Measurements from ENCODE around the gene RBM5.
"Not testable (repeated sequence)": the region's sequence is repeated elsewhere in the genome, so short reads cannot be mapped to it uniquely, and the experiment has no call there.

RBM5 gene

DNA sequence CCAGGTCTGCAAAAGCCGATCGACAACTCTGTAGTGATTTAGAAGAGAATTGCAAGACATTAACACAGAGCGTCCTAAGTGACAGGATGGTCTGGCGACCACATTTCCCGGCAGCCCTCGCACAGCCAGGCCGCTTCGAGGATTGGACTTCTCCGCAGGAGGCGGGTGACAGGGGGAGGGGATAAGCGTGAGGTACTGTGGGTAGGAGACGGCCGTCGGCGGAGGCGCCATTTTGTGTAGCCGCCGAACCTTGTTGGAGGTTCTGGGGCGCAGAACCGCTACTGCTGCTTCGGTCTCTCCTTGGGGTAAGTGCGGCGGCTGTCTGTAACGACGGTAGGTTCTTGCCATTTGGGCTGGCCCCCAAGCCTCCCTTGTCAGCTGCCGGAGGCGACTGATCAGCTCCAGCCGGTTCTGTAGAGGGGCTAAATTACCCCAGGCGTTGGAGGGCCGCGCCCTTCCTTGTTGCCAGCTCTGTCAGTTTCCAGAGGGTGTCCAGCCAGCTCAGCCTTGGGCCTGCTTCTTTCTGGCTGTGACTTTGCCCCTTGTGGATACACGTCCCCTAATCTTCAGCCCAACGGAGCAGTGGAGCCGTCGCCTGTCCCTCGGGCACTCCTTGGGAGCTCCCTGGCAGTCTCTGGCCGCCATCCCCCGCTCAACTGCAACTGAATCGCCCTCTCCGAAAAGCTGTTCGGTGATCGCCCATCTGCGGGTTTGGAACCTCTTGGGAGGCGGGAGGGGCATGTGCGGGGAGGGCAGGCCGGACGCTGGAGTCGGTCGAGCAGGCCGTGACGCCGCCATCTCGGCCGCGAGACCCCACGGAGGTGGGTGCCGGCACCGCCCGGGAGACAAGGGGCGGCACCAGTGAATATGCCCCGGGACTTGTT, at the start of gene RBM5:
Gene RBM5 (plus strand): TSS at position 195 of the 884 bp plus-strand sequence. CDS start 1,516 bp downstream, outside the sequence.
- peak; percentile 71 for DNase-seq

DNA sequence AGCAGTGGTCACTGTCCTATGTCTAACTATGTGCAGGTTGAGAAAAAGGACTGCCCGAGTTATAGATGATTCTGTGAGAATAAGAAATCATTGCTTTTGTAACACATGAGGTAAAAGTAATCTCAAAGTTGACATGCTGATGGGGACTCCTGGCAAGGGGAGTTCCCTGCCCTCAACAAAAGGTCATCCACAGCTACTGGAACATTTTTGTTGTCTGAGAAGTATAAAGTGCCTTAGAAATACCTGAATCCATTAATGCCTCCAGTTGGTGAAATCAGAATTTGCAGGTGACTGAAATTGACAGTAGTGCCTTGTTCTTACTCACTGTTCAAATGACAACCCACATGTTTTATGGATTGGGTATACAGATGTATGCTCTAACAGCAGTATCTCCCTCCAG, 43.7 kb upstream of the RBM5 start:
- no peak for DNase-seq

DNA sequence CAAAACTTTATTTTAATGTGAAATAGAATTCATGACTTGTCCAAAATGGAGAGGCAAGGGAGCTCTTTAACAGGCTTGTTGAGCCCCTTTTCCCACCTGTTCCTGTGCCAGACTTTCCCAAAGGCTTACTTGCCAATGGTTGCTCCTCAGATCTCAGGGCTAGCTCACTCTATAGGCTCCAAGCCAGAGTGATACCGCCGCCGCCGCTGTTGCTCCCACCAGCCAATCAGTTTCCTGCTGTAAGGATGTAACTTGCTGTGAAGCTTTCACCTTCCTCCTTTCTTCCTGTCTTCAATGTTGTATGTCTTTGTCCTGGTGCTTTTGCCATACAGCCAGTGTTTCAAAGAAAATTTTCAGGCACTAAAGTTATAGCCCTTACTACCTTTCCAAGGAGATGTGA, 41.3 kb upstream of the RBM5 start:
- no peak for DNase-seq

DNA sequence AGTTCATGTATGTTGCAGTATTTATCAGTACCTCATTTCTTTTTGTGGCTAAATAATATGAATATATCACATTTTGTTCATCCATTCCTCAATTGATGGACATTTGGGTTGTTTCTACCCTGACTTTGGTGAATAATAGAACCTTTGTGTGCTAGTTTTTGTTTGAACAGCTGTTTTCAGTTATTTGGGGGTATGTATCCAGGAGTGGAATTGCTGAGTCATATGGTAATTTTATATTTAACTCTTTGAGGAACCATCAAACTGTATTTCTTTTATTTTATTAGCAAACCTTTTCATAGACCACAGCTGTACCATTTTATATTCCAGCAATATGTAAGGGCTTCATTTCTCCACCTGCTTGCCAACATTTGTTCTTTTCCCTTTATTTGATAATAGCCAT, 38.4 kb upstream of the RBM5 start:
- DNase-seq = no peak

DNA sequence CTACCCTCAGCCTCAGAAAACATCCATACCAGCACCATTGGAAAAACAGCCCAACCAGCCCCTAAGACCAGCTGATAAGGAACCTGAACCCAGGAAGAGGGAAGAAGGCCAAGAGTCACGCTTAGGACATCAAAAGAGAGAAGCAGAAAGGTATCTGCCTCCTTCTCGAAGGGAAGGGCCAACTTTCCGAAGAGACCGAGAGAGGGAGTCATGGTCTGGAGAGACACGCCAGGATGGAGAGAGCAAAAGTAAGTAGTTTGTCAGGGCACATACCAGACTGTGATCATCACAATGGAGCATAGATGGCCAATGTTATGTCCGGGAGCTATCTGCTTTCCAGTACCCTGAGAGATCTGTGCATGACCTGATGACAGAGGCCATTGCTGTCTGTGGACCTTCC, 31.0 kb upstream of the RBM5 start:
- DNase-seq = no peak

DNA sequence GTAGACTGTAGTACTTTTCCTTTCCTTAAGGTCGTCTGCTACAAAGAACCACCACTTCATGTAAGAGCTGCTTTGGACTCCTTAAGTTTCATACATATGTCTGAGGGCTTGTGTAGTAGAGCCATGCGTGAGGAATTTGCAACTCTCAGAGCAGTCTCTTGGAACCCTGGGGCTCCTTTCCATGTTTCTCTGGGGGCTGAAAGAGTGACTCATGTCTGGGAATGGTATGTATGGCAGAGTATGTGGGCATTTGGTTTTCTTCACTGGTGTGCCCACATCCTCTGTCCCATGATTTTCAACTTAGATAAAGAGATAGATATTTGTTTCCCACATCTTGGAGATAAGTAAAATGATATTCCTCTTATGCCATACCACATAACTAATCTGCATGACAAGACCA, 20.6 kb upstream of the RBM5 start:
- DNase-seq = no peak

DNA sequence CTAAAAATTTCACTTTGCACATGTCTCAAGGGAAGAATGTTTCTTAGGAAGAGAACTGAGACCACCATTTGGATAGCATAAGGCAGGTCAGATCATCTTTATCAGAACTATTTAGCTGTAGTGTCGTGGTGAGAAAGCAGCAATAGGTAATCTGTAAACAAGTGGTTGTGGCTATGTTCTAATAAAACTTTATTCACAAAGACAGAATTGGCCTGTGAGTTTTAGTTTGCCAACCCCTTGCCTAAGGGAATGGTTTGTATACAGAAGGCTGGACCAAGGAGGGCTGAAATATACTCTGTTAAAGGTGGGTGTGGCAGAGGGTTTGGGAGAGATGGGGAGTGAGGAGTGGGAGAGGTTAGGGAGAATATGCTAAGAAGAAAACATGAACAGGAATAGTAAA, 10.6 kb upstream of the RBM5 start:
- no peak for DNase-seq

DNA sequence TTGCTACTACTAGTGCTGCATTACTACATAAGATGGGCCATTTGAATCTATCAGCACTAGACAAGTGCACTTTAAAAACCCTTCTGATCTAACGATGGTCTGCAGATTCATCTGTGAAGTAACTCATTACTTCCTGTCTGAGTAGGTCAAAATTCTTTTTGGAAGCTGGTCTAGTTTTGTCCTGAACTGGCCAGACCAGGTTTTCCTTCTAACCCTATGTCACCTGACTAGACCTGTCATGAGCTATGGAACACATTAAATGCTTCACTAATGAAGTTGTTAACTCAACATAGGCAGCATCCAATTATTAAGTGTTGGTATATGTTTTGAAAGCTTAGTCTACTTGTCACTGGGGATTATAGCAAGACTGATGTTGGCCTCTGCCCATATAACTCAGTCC, 10.1 kb upstream of the RBM5 start:
- DNase-seq = no peak

DNA sequence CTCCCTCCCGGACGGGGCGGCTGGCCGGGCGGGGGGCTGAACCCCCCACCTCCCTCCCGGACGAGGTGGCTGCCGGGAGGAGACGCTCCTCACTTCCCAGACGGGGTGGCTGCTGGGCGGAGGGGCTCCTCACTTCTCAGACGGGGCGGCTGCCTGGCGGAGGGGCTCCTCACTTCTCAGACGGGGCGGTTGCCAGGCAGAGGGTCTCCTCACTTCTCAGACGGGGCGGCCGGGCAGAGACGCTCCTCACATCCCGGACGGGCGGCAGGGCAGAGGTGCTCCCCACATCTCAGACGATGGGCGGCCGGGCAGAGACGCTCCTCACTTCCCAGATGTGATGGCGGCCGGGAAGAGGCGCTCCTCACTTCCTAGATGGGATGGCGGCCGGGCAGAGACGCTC, 3.8 kb upstream of the RBM5 start:
- DNase-seq = not testable (repeated sequence)

DNA sequence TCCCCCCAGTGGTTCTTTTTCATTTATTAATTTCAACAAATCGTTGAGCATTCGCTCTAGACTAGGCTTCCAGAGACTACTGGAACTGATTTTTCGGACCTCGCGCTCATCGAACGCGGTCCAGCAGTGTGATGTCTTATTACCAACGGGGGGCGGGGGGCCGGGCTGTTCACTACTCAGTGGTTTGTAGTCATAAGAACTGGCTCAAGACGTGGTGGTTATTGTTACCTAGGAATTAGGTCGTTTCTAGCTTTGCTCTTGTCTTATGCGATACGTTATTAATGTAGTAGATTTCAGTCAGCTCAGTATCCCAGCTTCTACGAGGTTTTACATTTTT, 858 bp downstream of the RBM5 start:
- no peak for DNase-seq

DNA sequence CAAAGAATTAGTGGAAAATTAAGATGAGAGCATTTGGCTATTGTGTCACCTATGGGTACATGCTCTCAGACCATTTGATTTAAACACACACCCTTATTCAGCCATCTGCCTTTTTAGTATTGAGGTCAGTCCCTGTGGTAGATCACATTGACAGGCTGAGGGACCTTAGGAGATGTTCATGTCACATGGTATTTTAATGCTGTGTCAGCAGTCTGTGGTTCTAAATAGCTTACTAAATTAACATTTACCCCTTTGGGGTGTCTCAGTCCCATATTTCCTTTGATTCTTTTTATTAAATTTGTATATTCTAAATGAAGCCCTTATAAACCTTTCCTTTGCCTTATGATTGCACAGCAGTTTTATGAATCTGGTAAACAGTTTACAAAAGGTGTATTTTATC, 2.3 kb downstream of the RBM5 start:
- DNase-seq = no peak

DNA sequence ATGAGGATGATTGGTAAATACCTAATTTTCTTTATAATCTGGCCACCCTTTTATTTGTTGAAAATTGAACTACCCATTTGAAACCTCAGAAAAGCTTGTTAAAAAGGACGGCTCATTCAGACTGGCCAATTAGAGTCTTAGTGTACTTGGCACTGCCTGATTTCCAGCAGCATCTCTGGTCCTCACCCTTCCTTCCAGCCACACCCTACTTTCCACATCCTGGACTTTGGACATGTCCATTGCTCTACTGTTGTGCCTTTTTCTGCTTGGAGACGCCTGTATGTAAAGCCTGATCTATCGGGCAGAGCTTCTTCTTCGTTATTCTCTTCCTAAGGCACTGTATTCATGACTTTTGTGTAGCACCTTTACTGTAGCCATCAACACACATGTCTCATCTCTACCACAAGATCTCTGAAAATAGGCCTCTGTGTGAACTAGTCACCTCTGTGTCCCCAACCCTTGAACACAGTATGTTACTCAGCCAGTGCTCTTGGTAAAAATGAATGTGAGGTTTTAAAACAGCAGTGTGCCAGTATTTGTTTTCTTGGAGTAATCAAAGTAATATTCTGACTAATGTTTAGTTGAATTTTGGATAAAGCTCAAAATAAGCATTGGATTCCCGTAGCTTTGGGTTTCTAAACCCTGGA, 6.8 kb downstream of the RBM5 start:
- DNase-seq = no peak

DNA sequence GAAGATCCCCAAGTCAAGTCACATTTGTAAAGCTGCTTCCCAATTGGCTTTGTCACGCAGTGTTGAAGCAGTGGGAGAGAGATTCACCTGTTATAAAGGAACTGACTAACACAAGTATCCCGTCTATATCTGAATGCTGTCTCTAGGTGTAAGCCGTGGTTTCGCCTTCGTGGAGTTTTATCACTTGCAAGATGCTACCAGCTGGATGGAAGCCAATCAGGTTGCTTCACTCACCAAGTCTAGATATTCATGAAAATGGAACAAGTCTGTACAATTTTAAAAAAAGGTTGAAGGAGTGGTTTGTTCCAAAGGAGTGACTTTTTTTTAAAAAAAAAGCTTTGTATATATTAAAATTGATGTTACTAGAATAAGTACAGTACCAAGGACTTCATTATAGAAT, 11.7 kb downstream of the RBM5 start:
- no peak for DNase-seq

DNA sequence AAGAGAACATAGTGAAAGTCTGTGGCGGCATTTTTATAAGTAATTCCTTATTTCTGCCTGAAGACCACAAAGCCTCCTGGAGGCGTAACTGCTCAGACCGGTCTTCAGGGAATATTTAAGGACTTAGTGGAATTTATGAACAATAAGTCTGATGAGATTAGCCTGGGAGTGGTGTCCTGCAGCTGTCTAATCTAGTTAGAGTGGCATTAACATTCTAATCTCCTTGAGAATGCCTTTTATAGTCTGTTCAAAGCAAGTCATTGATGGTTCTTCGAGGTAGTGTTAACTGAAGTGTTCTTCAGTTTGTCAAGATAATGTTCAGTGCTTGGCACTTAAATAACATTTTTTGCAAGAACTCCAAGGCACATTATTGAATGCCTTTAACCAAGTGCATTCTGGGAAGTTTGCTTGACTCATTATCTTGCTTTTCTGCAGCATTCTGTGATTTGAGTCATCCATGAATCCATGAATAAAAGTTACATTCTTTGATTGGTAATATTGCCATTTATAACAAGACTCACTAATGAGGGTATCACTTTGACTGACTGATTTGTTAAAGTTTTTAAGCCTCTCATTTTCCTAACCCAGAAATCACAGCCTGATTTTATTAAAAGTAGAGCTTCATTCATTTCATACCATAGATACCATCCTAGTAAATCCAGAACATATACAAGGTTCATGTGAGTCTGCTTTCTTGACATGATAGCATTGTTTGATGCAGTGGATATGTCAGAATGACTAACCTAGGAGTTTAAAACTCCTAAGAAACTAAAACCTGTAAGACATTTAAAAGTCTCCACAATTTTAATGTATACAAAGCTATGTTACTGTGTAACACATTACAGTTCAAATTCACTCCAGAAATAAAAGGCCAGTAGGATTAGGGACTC, 12.5 kb downstream of the RBM5 start:
- no peak for DNase-seq

DNA sequence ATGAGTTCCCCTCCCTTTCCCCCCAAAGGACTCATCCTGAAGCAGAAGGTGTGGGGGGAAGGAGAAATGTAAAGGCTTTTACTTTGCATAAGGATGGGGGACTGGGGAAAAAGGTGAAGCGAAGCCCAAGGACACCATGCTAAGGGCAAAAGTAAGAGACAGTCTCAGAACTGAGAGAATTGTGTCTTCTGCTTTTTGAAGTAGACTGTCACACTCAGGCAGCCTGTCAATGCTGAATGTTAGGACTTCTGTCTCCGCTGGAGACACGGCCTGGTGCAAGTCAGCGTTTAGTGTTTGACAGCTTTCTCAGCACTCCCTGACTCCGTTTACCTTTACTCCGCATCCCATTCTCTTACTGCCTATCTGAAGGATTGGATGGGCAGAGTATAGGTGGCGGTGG, 13.8 kb downstream of the RBM5 start:
- DNase-seq = no peak

DNA sequence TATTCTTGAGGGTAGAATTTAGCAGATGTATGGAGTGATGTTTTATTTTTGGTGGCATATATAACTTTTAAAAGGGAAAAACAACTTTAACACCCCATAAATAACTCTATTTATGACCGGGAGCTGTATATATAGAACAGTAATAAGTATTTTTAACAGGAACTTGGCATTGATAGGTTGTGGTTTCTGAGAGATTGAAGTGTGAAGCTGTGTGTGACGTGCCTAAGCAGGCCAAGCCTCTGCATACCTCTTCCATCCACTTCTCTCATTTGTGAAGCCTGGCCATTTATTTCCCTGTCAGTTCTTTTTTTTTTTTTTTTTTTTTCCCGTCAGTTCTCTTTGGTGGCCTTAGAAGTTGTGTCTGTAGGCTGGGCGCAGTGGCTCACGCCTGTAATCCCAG, 23.0 kb downstream of the RBM5 start:
- DNase-seq = no peak

DNA sequence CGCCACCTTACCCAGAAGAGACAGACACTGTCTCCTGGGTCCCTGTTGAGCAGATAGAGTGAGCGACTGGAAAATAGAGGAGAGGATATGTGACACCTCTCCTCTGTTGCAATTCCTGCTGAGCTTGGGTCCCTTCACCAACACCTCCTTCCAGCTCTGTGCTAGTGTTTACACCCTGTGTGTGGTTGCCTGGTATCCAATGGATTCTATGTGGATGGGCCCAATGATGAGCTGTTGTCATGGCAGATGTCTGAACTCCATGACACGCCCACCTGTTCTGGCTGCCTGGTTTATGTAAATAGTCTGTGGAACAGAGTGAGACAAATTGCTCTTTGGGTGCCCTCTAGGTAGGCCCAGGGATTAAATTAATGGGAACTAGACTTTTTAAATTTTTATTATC, 23.7 kb downstream of the RBM5 start:
- no peak for DNase-seq

DNA sequence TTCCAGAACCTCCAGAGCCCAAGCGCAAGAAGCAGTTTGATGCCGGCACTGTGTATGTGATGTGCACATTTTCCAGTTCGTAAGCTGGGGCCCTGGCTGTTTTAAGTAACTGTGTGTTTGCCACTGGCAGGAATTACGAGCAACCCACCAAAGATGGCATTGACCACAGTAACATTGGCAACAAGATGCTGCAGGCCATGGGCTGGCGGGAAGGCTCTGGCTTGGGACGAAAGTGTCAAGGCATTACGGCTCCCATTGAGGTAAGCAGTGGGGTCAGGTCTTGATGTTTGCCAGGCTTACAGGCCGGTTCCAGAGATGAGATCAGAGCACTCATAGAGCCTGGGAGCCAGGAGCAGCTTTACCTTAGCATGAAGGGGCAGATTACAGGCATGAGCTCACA, 28.4 kb downstream of the RBM5 start:
- no peak for DNase-seq

DNA sequence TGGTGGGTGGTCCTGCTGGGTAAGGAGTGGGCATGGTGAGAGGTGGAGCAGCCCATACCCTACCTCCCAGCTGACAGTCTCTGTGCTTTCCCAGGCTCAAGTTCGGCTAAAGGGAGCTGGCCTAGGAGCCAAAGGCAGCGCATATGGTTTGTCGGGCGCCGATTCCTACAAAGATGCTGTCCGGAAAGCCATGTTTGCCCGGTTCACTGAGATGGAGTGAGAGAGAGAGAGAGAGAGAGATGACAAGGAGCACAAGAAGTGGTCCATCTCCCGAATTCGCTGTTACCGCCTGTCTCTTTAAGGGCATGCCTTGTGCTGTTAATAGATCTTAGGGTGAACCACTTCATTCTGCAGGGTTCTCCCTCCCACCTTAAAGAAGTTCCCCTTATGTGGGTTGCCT, 29.5 kb downstream of the RBM5 start:
- DNase-seq = no peak

DNA sequence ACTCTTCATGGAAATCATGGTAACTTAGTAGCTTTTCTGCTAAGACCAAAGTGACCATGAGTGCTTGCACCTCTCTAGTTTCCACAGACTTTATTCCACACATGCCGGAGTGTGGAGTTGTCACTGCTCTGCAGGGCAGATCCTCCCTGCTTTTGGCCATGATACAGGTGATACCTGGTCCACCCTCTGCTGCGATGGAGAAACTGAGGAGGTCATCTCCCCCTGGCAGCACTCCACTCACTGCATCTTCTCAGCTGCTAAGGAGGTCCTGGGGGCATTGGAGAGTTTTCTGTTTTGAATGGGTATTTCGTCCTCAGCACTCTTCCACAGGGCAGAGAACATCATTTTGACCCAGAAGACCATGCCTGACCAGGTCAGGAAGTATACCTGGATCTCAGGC, 31.1 kb downstream of the RBM5 start:
- DNase-seq = no peak

DNA sequence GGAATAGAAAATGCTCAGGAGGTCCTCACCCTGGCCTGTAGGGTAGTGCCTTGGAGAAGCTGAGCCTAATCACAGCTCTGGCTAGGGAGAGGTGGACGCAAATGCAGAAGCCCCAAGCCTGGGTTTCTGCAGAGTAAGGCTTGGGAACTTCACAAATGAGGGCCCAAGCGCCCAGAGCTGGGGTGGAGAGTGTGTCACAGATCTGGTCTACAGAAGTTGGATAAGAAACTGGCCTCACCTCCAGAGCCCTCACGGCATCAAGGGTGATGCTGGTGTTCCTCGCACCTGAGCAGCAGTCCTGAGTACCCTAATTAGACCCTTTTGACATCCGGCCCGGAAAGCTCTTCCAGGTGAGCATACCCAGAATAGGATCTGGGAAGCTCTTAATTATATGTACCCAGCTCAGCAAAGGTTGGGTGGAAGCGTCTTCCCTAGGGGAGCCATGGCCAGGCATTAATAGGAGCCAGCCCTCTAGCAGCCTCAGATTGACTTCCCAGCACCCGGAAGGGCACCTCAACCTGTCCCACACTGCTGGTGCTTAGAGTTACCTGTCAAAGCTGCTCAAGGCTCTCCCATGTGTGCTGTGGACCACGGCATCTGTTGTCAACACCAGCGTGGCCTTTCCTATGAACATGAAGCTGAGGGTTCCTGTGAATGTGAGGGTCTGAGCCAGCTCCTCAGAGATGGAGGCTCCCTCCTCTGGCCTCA, 31.8 kb downstream of the RBM5 start:
- DNase-seq = no peak

DNA sequence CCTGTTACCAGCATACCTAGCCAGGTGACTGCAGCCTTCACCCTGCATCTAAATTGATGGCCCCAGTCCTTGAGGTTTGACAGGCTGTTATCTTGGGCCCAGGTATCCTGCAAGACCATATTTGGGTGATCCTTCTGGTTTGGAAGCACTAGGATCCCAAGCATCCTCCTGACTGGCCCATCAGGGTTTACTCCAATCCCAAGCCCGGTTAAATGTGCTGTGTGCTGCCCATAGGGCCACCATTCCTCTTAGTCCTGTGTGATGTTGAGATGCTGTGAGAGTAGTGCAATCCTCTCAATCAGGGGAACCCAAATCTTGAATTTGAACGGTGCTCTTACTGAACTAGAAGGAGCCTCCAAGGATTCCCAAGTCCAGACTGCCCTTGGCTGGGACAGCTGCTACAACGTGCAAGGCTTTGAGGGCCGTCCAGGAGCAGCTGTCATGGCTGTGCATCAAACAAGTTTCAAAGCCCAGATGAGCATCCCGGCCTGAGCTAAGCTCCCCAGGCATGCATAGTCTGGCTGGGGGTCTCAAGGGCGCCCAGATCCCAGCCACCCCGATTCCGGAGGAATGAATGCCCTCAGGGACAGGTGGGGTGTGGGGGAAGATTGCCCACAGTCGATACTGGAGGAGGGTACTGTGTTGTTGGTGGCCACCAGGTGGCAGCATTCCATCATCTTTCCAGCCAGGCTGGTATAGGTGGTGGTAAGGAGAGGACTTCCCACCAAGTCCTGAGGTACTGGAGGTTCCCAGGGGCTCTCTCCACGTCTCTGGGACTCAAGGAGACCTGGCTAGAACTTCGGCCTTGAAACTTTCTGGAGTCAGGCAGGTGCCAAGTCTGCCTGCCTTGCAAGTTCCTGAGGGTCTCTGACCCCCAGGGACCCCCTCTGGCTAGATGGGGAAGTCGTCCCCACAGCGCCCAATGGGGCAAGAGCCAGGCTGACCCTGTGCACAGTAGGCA, 32.6 kb downstream of the RBM5 start:
- DNase-seq = peak; percentile 22
